ENCODE measurements around the gene CACNA2D1.
"Not testable (repeated sequence)": the region's sequence is repeated elsewhere in the genome, so short reads cannot be mapped to it uniquely, and the experiment has no call there.

Gene CACNA2D1

GRCh38 chr7:82433507-82433906, 10.1 kb downstream of the CACNA2D1 start:
- DNase-seq: no peak

DNA sequence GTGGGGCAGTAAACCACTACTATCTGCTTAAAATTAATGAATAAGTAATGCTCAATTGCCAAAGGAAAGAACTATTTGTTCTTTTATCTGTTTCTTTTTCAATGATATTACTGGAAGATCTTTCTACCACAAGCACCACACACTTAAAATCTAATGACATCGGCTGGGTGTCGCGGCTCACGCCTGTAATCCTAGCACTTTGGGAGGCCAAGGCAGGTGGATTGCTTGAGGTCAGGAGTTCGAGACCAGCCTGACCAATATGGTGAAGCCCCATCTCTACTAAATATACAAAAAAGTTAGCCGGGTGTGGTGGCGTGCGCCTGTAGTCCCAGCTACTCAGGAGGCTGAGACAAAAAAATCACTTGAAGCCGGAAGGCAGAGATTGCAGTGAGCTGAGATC, 10.8 kb downstream of the CACNA2D1 start:
- not testable (repeated sequence) for DNase-seq

GRCh38 chr7:82430500-82431465, 12.8 kb downstream of the CACNA2D1 start:
- DNase-seq: no peak

GRCh38 chr7:82429408-82429807, 14.2 kb downstream of the CACNA2D1 start:
- no peak for DNase-seq

GRCh38 chr7:82428186-82428961, 15.2 kb downstream of the CACNA2D1 start:
- no peak for DNase-seq

GRCh38 chr7:82423446-82423845, 20.1 kb downstream of the CACNA2D1 start:
- no peak for DNase-seq

- DNase-seq: no peak
Measured at GRCh38 chr7:82419200-82419599, 24.4 kb downstream of the CACNA2D1 start.

DNA sequence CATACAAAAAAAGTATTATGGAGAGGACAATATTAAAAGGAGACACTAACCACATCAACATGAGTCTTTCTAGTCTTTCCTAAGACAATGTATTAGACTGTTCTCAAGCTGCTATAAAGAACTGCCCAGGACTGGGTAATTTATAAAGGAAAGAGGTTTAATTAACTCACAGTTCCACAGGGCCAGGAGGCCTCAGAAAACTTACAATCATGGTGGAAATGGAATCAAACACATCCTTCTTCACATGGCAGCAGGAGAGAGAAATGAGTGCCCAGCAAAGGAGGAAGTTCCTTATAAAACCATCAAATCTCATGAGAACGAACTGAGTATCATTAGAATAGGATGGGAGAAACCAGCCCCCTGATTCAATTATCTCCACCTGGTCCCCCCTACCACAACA, 25.7 kb downstream of the CACNA2D1 start:
- no peak for DNase-seq

GRCh38 chr7:82416402-82416801, 27.2 kb downstream of the CACNA2D1 start:
- DNase-seq: no peak

DNA sequence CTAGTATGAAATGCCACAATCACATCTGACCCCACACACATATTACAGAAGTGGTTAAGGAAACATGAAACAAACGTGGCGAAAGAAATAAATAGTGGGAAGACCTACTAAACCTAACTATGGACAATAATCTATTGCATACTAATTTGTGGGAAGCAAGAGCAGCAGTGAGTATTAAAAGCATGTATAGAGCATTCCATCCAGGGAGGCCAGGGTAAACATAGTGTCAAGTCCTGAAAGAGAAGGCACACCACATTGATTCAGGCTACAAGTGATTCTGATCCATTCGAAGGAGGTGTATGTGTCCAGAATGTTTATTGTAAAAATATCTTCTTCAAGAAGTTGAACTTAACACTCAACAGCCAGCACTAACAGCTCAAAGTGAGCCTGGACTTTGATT, 29.2 kb downstream of the CACNA2D1 start:
- DNase-seq: no peak

GRCh38 chr7:82413237-82413636, 30.3 kb downstream of the CACNA2D1 start:
- no peak for DNase-seq

- DNase-seq: no peak
Measured at GRCh38 chr7:82411732-82412131, 31.8 kb downstream of the CACNA2D1 start.

DNA sequence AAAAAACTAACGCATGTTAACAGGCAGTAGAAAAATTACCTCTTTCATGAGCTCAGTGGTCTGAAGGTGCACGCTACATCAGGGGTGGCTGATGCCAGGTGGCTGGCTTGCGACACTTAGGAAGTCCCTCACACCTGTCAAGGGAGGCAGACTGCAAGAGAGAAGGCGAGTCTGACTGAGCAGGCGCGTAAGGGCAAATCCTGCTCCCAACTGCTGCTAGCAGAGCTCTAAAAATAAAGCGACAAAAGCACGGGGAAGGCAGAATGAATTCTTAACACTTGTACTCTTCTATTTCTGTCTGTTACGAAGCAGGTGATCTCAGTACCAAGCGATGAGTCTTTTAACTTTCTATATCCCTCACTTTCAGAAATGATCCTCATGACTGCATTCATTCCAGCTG, 33.1 kb downstream of the CACNA2D1 start:
- DNase-seq: no peak

- no peak for DNase-seq
Measured at GRCh38 chr7:82406937-82407336, 36.6 kb downstream of the CACNA2D1 start.

- DNase-seq: no peak
Measured at GRCh38 chr7:82405301-82405700, 38.3 kb downstream of the CACNA2D1 start.

DNA sequence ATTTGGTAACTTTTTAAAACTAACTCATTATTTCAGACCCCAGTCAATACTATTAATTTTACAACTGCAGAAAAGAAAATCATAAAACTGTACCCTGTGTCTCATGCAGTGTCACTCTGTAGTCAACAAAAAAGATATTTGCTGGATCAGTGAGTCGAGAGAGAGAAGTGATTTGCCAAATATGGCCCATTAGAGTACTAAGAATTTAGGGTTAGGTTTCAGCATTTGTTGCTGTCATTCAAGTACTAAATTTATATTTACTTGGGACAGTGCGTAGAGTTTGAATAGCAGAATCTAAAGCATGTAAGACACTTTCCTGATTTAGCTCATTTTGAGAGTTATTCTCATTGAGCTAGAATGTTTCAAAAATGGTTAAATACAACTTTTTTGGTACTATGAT, 38.9 kb downstream of the CACNA2D1 start:
- no peak for DNase-seq

- no peak for DNase-seq
Measured at GRCh38 chr7:82404094-82404493, 39.5 kb downstream of the CACNA2D1 start.

- DNase-seq: no peak
Measured at GRCh38 chr7:82397879-82398524, 45.6 kb downstream of the CACNA2D1 start.

- no peak for DNase-seq
Measured at GRCh38 chr7:82396343-82396742, 47.2 kb downstream of the CACNA2D1 start.

DNA sequence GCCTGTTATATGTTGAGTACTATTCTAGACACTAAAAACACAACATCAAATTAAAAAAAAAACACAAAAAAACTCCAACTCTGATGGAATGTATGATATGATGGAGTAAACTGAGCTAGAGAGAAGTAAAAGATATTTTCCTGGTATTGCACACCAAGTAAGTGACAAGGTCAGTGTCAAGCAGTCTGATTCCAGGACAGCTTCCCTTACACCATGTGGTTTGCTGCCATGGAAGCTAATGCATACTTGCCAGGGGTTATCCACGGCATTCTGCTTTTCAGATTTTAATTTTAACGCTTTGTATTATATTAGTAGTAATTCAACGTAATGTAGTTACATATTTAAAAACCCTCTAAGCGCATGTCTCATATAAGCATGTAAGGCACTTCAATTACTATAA, 48.4 kb downstream of the CACNA2D1 start:
- no peak for DNase-seq

GRCh38 chr7:82393840-82394220, 49.7 kb downstream of the CACNA2D1 start:
- DNase-seq: no peak

DNA sequence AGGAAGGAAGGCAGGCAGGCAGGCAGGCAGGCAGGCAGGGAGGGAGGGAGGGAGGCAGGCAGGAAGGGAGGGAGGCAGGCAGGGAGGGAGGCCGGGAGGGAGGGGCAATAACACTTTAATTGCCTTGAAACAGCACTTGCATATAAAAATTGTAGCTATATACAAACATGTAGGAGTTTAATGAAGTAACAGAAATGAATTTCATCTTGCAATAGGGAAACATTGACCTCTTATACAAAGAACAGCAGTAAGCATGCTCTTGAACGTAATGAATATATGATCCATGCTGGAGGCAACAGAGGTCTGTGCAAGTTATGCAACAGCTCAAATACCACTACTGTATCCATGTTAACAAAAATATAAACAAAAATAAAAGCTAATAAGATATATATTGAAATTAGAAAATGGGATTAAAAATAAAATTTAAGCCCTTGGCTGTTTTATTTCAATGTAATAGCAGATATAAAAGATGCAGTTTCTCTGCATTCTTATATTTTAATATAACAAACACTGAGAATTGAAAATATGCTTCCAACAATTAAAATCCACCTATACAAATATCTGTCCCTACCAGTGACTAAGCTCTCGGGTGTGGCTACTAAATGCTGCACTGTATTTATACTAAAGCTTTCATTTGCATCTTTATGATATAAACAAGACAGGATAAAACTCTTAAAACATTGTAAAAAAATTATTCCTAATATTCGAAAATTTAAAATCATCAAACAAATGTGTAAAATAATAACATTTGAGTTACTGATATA, 50.3 kb downstream of the CACNA2D1 start:
- DNase-seq: no peak

GRCh38 chr7:82390936-82391335, 52.6 kb downstream of the CACNA2D1 start:
- no peak for DNase-seq

All from bone marrow (tissue), 2 donors.